GDM1 (cell line): Measurements from ENCODE around the gene PRPF19.
"Not testable (repeated sequence)": the region's sequence is repeated elsewhere in the genome, so short reads cannot be mapped to it uniquely, and the experiment has no call there.

Experiments
- DNase-seq: peaks from one replicate; lab custom pipeline; 2025; lab: John Stamatoyannopoulos, UW

Gene PRPF19

GRCh38 chr11:60923326-60923725 is 16.9 kb upstream of the PRPF19 start:
- no peak for DNase-seq

- no peak for DNase-seq
These were observed 16.5 kb upstream of the PRPF19 start for GRCh38 chr11:60922906-60923305.

GRCh38 chr11:60921777-60922335 is 15.5 kb upstream of the PRPF19 start:
- DNase-seq = no peak

GRCh38 chr11:60921259-60921658 is 14.9 kb upstream of the PRPF19 start:
- DNase-seq = no peak

- DNase-seq = no peak
These were observed 13.6 kb upstream of the PRPF19 start for GRCh38 chr11:60919956-60920355.

GRCh38 chr11:60919320-60919719 is 12.9 kb upstream of the PRPF19 start:
- DNase-seq = no peak

- no peak for DNase-seq
These were observed 12.5 kb upstream of the PRPF19 start for GRCh38 chr11:60918939-60919265.

GRCh38 chr11:60918251-60918938 is 12.0 kb upstream of the PRPF19 start:
- no peak for DNase-seq

GRCh38 chr11:60917267-60917666 is 10.9 kb upstream of the PRPF19 start:
- no peak for DNase-seq

- DNase-seq = no peak
These were observed 10.4 kb upstream of the PRPF19 start for GRCh38 chr11:60916669-60917206.

- peak; percentile 13 for DNase-seq
These were observed 9.0 kb upstream of the PRPF19 start for GRCh38 chr11:60915248-60915914.

- no peak for DNase-seq
These were observed 8.4 kb upstream of the PRPF19 start for GRCh38 chr11:60914633-60915247.

- peak; percentile 82 for DNase-seq
These were observed 7.6 kb upstream of the PRPF19 start, which contains the start of gene TMEM109 for GRCh38 chr11:60913793-60914632. Gene TMEM109, plus strand, starts transcription at chr11:60914158. Its CDS starts 5,536 bp downstream, at chr11:60919694.

- no peak for DNase-seq
These were observed 6.6 kb upstream of the PRPF19 start for GRCh38 chr11:60912851-60913528.

- no peak for DNase-seq
These were observed 6.0 kb upstream of the PRPF19 start for GRCh38 chr11:60912223-60912850.

- no peak for DNase-seq
These were observed 4.5 kb upstream of the PRPF19 start for GRCh38 chr11:60910711-60911380.

GRCh38 chr11:60910281-60910687 is 3.9 kb upstream of the PRPF19 start:
- DNase-seq = no peak

- not testable (repeated sequence) for DNase-seq
These were observed 3.4 kb upstream of the PRPF19 start for GRCh38 chr11:60909680-60910280.

GRCh38 chr11:60908803-60909202 is 2.4 kb upstream of the PRPF19 start:
- DNase-seq = no peak
